WTC11 (cell line): ENCODE measurements around the gene SPATA2L. TPM values are rescaled to one million over a fixed set of nuclear protein-coding genes. Genes with fewer than 3 reads are reported as not detected.

Experiments
- ATAC-seq: fragments of 200-7000 bp; cut with Tn5 transposase; 2 replicates; pipeline ENCODE4 v1.10.0; 2021; ENCODE audit warnings: mild to moderate bottlenecking, moderate library complexity
- CTCF ChIA-PET: fragments of 300-600 bp; sonication (Branson Sonifier 250); formaldehyde crosslinking; loops from one replicate; lab custom pipeline; 2021; ENCODE audit warnings: antibody characterized with exemption; lab: Charles Lee
- POLR2A ChIA-PET: fragments of 350-600 bp; sonication (Branson Sonifier 250); formaldehyde crosslinking; loops from one replicate; lab custom pipeline; 2021; ENCODE audit warnings: antibody characterized with exemption; lab: Charles Lee
- DNase-seq: peaks from one replicate; pipeline ENCODE4 v3.0.0; 2021; ENCODE audit warnings: low spot score
- H3K27ac Mint-ChIP-seq: 2 replicates; pipeline ENCODE4 v1.8.0; 2021; ENCODE audit warnings: mixed read lengths
- H3K27me3 Mint-ChIP-seq: 2 replicates; pipeline ENCODE4 v1.8.0; 2021; ENCODE audit warnings: low read depth, mild to moderate bottlenecking, moderate library complexity, mixed read lengths
- H3K36me3 Mint-ChIP-seq: 2 replicates; pipeline ENCODE4 v1.8.0; 2021; ENCODE audit warnings: mixed read lengths
- H3K4me1 Mint-ChIP-seq: 2 replicates; pipeline ENCODE4 v1.8.0; 2022; ENCODE audit warnings: mixed read lengths
- H3K4me3 Mint-ChIP-seq: 2 replicates; pipeline ENCODE4 v1.8.0; 2021; ENCODE audit warnings: mild to moderate bottlenecking, moderate library complexity, mixed read lengths
- H3K9me3 Mint-ChIP-seq: 2 replicates; pipeline ENCODE4 v1.8.0; 2021; ENCODE audit warnings: mixed read lengths
- FOXK1 ChIP-seq: sonication (generic); formaldehyde crosslinking; IDR thresholded peaks from 2 replicates; pipeline ENCODE4 v1.8.0; 2022; ENCODE audit warnings: mild to moderate bottlenecking, moderate library complexity, missing genetic modification reagents
- FOXP1 ChIP-seq: sonication (generic); formaldehyde crosslinking; IDR thresholded peaks from 2 replicates; pipeline ENCODE4 v1.8.0; 2022; ENCODE audit warnings: missing genetic modification reagents, mild to moderate bottlenecking, moderate library complexity, borderline replicate concordance
- GABPB1 ChIP-seq: sonication (generic); formaldehyde crosslinking; IDR thresholded peaks from 2 replicates; pipeline ENCODE4 v1.8.1; 2023; ENCODE audit warnings: mild to moderate bottlenecking, missing genetic modification reagents
- MYBL2 ChIP-seq: sonication (generic); formaldehyde crosslinking; IDR thresholded peaks from 2 replicates; pipeline ENCODE4 v1.8.1; 2023; ENCODE audit warnings: mild to moderate bottlenecking, moderate library complexity, missing genetic modification reagents
- NFE2L1 ChIP-seq: sonication (generic); formaldehyde crosslinking; IDR thresholded peaks from 2 replicates; pipeline ENCODE4 v1.8.1; 2023; ENCODE audit warnings: missing genetic modification reagents
- NR2C2 ChIP-seq: sonication (generic); formaldehyde crosslinking; IDR thresholded peaks from 2 replicates; pipeline ENCODE4 v1.8.0; 2022; ENCODE audit warnings: mild to moderate bottlenecking, missing genetic modification reagents
- TEAD1 ChIP-seq: sonication (generic); formaldehyde crosslinking; IDR thresholded peaks from 2 replicates; pipeline ENCODE4 v1.8.0; 2022; ENCODE audit warnings: mild to moderate bottlenecking, missing genetic modification reagents
- ZNF671 ChIP-seq: fragments of 250-450 bp; sonication (Bioruptor Pico); IDR thresholded peaks from 2 replicates; pipeline ENCODE4 v1.8.0; 2021; ENCODE audit warnings: mild to moderate bottlenecking
- total RNA-seq: library from RNA; stranded (reverse); gene quantifications from 3 replicates; pipeline ENCODE4 v1.2.3, GENCODE V29; 2021
- TF ChIP-seq, protein P1 (sequence below): sonication (generic); formaldehyde crosslinking; IDR thresholded peaks from 2 replicates; pipeline ENCODE4 v1.8.0; 2022; ENCODE audit warnings: mild to moderate bottlenecking, missing genetic modification reagents
- TF ChIP-seq, protein P2 (sequence below): fragments of 250-450 bp; sonication (Bioruptor Pico); IDR thresholded peaks from 2 replicates; pipeline ENCODE4 v1.9.0; 2021; ENCODE audit warnings: moderate library complexity, mild to moderate bottlenecking, inconsistent platforms, borderline replicate concordance
- TF ChIP-seq, protein P3 (sequence below): sonication (generic); formaldehyde crosslinking; conservative IDR thresholded peaks from 2 replicates; pipeline ENCODE4 v1.8.1; 2022; ENCODE audit warnings: mild to moderate bottlenecking, missing genetic modification reagents
- TF ChIP-seq, protein P4 (sequence below): sonication (generic); formaldehyde crosslinking; conservative IDR thresholded peaks from 2 replicates; pipeline ENCODE4 v1.8.1; 2023; ENCODE audit warnings: mild to moderate bottlenecking, low read depth, missing genetic modification reagents, moderate library complexity
- TF ChIP-seq, protein P5 (sequence below): sonication (generic); formaldehyde crosslinking; IDR thresholded peaks from 2 replicates; pipeline ENCODE4 v1.8.0; 2023; ENCODE audit warnings: mild to moderate bottlenecking, missing genetic modification reagents
- TF ChIP-seq, protein P6 (sequence below): sonication (generic); formaldehyde crosslinking; IDR thresholded peaks from 2 replicates; pipeline ENCODE4 v1.8.0; 2022; ENCODE audit warnings: mild to moderate bottlenecking, missing genetic modification reagents
- TF ChIP-seq, protein P7 (sequence below): sonication (generic); formaldehyde crosslinking; IDR thresholded peaks from 2 replicates; pipeline ENCODE4 v1.8.0; 2022; ENCODE audit warnings: missing genetic modification reagents

The SPATA2L gene
- total RNA-seq, 1 experiment from 2014 or later = 15.7 TPM

DNA sequence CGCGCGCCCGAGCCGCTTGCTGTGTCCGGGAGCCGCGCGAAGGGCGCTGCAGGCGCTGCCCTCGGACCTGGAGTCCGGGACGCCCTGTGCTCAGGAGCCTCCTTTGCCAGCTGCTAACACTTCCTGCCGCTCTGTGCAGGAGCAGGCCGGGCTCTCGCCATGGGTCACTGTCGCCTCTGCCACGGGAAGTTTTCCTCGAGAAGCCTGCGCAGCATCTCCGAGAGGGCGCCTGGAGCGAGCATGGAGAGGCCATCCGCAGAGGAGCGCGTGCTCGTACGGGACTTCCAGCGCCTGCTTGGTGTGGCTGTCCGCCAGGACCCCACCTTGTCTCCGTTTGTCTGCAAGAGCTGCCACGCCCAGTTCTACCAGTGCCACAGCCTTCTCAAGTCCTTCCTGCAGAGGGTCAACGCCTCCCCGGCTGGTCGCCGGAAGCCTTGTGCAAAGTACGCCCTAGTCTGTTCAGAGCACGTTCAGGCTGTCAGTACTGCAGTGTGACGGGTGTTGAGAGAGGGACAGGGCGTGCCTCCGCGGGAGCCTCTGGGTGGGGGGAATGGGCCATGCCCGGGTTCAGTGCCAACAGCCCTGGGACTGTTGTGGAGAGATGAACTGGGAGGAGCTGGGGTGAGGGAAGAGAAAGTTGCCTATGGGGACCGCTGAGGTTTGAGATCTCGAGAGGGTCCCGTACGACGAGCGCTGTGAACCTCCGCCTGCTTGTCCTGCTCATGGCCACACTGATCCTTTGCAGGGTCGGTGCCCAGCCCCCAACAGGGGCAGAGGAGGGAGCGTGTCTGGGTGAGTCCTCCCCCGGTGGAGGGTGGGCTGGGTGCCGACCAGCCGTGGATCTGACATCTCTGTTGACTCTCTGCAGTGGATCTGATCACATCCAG, 21.1 kb upstream of the SPATA2L start:
- peaks cover 14% of the 10 kb centered on the region for H3K36me3 Mint-ChIP-seq
- POLR2A ChIA-PET = interaction anchor here (0.6 to 1.2 kb wide), 2 partner anchors 14 to 1303 kb away, joined by 3 read pairs; no protein-coding TSS in a partner anchor
- CTCF ChIA-PET = interaction anchor here (1.4 to 2.1 kb wide), 2 partner anchors 17 to 22 kb away, joined by 6 to 10 read pairs; no protein-coding TSS in a partner anchor
- H3K27me3 Mint-ChIP-seq = peaks cover 50% of the 10 kb centered on the region
- no peak overlapping the region for H3K27ac Mint-ChIP-seq
- TF ChIP-seq, protein P1, sequence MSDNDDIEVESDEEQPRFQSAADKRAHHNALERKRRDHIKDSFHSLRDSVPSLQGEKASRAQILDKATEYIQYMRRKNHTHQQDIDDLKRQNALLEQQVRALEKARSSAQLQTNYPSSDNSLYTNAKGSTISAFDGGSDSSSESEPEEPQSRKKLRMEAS (CRISPR knock-in tag) = 0 out of 2 replicates have a peak, but pooled peaks have one; percentile 57
- TF ChIP-seq NR2C2 (CRISPR knock-in tag) (no peak), MYBL2 (CRISPR knock-in tag) (0 out of 2 replicates have a peak, but pooled peaks have one; percentile 46), NFE2L1 (CRISPR knock-in tag) (0 out of 2 replicates have a peak, but pooled peaks have one; percentile 38)
- TF ChIP-seq, protein P2, sequence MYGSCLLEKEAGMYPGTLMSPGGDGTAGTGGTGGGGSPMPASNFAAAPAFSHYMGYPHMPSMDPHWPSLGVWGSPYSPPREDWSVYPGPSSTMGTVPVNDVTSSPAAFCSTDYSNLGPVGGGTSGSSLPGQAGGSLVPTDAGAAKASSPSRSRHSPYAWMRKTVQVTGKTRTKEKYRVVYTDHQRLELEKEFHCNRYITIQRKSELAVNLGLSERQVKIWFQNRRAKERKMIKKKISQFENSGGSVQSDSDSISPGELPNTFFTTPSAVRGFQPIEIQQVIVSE = no peak
- TF ChIP-seq, protein P3, sequence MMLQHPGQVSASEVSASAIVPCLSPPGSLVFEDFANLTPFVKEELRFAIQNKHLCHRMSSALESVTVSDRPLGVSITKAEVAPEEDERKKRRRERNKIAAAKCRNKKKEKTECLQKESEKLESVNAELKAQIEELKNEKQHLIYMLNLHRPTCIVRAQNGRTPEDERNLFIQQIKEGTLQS (CRISPR knock-in tag) = peak; percentile 68; the same call in 1 of the 2 replicates
- peak overlapping the region; percentile 64 for H3K4me3 Mint-ChIP-seq
- DNase-seq = no peak
- H3K4me1 Mint-ChIP-seq = peaks cover 17% of the 10 kb centered on the region
- peak; percentile 1; the same call in 1 of the 2 replicates for ATAC-seq
- no peaks in the 10 kb centered on the region for H3K9me3 Mint-ChIP-seq

DNA sequence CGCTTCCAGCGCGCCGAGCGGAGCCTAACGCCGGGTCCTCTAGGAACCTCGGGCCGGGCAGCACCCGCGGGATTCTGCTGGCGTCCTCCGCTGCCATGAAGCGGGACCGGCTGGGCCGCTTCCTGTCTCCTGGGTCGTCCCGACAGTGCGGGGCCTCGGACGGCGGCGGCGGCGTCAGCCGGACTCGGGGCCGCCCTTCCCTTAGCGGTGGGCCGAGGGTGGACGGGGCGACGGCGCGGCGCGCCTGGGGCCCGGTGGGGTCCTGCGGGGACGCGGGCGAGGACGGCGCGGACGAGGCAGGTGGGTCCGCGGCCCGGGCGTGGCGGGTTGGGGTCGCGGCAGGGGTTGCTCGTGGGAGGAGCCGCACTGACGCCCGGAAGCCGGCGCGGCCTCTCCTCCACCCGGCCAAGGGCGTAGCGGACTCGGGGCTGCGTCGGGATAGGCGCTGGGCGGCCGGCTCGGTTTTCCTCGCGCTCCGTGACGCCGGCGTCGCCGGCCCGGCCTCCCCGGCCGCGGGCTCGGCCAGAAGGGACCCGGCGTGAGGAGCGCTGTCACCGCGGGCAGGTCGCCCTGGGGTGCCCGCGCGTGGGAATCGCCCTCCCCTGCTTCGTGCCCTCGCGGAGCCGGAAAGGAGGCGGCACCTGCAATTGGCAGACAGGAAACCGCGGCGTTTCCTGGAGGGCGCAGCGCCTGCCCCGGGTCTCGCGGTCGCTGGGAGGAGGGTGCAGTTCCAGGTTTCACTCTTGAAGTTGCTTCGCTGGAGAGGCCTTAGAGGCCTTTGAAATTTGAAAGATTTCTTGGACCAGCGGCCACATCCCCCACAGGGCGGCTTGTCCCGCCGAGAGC, 20.3 kb upstream of the SPATA2L start:
- Mint-ChIP-seq H3K27ac (no peak overlapping the region), H3K4me1 (peaks cover 17% of the 10 kb centered on the region), H3K36me3 (peaks cover 12% of the 10 kb centered on the region), H3K27me3 (peaks cover 51% of the 10 kb centered on the region), H3K4me3 (peak overlapping the region; percentile 64), H3K9me3 (no peaks in the 10 kb centered on the region)
- TF ChIP-seq TEAD1 (no peak), FOXK1 (CRISPR knock-in tag) (0 out of 2 replicates have a peak, but pooled peaks have one; percentile 9), FOXP1 (0 out of 2 replicates have a peak, but pooled peaks have one; percentile 1), GABPB1 (CRISPR knock-in tag) (no peak), ZNF671 (CRISPR knock-in tag) (no peak)
- TF ChIP-seq, protein P4, sequence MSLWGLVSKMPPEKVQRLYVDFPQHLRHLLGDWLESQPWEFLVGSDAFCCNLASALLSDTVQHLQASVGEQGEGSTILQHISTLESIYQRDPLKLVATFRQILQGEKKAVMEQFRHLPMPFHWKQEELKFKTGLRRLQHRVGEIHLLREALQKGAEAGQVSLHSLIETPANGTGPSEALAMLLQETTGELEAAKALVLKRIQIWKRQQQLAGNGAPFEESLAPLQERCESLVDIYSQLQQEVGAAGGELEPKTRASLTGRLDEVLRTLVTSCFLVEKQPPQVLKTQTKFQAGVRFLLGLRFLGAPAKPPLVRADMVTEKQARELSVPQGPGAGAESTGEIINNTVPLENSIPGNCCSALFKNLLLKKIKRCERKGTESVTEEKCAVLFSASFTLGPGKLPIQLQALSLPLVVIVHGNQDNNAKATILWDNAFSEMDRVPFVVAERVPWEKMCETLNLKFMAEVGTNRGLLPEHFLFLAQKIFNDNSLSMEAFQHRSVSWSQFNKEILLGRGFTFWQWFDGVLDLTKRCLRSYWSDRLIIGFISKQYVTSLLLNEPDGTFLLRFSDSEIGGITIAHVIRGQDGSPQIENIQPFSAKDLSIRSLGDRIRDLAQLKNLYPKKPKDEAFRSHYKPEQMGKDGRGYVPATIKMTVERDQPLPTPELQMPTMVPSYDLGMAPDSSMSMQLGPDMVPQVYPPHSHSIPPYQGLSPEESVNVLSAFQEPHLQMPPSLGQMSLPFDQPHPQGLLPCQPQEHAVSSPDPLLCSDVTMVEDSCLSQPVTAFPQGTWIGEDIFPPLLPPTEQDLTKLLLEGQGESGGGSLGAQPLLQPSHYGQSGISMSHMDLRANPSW (CRISPR knock-in tag) = 0 out of 2 replicates have a peak, but pooled peaks have one; percentile 61
- TF ChIP-seq, protein P5, sequence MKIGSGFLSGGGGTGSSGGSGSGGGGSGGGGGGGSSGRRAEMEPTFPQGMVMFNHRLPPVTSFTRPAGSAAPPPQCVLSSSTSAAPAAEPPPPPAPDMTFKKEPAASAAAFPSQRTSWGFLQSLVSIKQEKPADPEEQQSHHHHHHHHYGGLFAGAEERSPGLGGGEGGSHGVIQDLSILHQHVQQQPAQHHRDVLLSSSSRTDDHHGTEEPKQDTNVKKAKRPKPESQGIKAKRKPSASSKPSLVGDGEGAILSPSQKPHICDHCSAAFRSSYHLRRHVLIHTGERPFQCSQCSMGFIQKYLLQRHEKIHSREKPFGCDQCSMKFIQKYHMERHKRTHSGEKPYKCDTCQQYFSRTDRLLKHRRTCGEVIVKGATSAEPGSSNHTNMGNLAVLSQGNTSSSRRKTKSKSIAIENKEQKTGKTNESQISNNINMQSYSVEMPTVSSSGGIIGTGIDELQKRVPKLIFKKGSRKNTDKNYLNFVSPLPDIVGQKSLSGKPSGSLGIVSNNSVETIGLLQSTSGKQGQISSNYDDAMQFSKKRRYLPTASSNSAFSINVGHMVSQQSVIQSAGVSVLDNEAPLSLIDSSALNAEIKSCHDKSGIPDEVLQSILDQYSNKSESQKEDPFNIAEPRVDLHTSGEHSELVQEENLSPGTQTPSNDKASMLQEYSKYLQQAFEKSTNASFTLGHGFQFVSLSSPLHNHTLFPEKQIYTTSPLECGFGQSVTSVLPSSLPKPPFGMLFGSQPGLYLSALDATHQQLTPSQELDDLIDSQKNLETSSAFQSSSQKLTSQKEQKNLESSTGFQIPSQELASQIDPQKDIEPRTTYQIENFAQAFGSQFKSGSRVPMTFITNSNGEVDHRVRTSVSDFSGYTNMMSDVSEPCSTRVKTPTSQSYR (CRISPR knock-in tag) = 0 out of 2 replicates have a peak, but pooled peaks have one; percentile 42
- TF ChIP-seq, protein P6, sequence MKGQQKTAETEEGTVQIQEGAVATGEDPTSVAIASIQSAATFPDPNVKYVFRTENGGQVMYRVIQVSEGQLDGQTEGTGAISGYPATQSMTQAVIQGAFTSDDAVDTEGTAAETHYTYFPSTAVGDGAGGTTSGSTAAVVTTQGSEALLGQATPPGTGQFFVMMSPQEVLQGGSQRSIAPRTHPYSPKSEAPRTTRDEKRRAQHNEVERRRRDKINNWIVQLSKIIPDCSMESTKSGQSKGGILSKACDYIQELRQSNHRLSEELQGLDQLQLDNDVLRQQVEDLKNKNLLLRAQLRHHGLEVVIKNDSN (CRISPR knock-in tag) = no peak
- TF ChIP-seq, protein P7, sequence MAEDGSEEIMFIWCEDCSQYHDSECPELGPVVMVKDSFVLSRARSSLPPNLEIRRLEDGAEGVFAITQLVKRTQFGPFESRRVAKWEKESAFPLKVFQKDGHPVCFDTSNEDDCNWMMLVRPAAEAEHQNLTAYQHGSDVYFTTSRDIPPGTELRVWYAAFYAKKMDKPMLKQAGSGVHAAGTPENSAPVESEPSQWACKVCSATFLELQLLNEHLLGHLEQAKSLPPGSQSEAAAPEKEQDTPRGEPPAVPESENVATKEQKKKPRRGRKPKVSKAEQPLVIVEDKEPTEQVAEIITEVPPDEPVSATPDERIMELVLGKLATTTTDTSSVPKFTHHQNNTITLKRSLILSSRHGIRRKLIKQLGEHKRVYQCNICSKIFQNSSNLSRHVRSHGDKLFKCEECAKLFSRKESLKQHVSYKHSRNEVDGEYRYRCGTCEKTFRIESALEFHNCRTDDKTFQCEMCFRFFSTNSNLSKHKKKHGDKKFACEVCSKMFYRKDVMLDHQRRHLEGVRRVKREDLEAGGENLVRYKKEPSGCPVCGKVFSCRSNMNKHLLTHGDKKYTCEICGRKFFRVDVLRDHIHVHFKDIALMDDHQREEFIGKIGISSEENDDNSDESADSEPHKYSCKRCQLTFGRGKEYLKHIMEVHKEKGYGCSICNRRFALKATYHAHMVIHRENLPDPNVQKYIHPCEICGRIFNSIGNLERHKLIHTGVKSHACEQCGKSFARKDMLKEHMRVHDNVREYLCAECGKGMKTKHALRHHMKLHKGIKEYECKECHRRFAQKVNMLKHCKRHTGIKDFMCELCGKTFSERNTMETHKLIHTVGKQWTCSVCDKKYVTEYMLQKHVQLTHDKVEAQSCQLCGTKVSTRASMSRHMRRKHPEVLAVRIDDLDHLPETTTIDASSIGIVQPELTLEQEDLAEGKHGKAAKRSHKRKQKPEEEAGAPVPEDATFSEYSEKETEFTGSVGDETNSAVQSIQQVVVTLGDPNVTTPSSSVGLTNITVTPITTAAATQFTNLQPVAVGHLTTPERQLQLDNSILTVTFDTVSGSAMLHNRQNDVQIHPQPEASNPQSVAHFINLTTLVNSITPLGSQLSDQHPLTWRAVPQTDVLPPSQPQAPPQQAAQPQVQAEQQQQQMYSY (CRISPR knock-in tag) = 0 out of 2 replicates have a peak, but pooled peaks have one; percentile 15
- DNase-seq (no peak), ATAC-seq (peak; percentile 6)
- ChIA-PET CTCF (interaction anchor here (1.4 kb wide), 1 partner anchor 16 kb away, joined by 6 read pairs; no protein-coding TSS in a partner anchor), POLR2A (interaction anchor here (0.6 to 1.2 kb wide), 2 partner anchors 13 to 1302 kb away, joined by 3 read pairs; no protein-coding TSS in a partner anchor)
